Thymus (tissue), 11 donors: ENCODE data around the gene TBC1D1. TPM values are rescaled to one million over a fixed set of nuclear protein-coding genes. Genes with fewer than 3 reads are reported as not detected.

Experiments used
- DNase-seq, 9 donors: peaks; one replicate each; pipeline ENCODE4 v3.0.0-alpha.2; 2013; ENCODE audit warnings: low spot score in 9 of 9, low read depth in 6 of 9, missing footprints in 1 of 9
- H3K27ac ChIP-seq, 2 donors: one replicate each; pipeline ENCODE4 v1.5.1; 2013; ENCODE audit warnings: control low read depth in 1 of 2, low read depth in 1 of 2, low read length in 1 of 2, mild to moderate bottlenecking in 1 of 2, moderate library complexity in 1 of 2
- H3K27me3 ChIP-seq, 2 donors: one replicate each; pipeline ENCODE4 v1.5.1; 2013; ENCODE audit warnings: low read length in 1 of 2; ENCODE audit not compliant: control insufficient read depth in 2 of 2, insufficient read depth in 1 of 2
- H3K36me3 ChIP-seq, 2 donors: one replicate each; pipeline ENCODE4 v1.5.1; 2013; ENCODE audit warnings: low read length in 1 of 2, mild to moderate bottlenecking in 1 of 2, moderate library complexity in 1 of 2; ENCODE audit not compliant: control insufficient read depth in 2 of 2, insufficient read depth in 2 of 2
- H3K4me1 ChIP-seq, 2 donors: one replicate each; pipeline ENCODE4 v1.5.1; 2013; ENCODE audit warnings: low read length in 2 of 2; ENCODE audit not compliant: control insufficient read depth in 2 of 2, insufficient read depth in 2 of 2
- H3K4me3 ChIP-seq, 2 donors: one replicate each; pipeline ENCODE4 v1.5.1; 2013; ENCODE audit warnings: low read length in 2 of 2, control low read depth in 1 of 2, mild to moderate bottlenecking in 1 of 2
- H3K9me3 ChIP-seq, 2 donors: one replicate each; pipeline ENCODE4 v1.5.1; 2013; ENCODE audit warnings: low read length in 1 of 2, mild to moderate bottlenecking in 1 of 2; ENCODE audit not compliant: control insufficient read depth in 2 of 2, insufficient read depth in 1 of 2
- WGBS: extraction: QIAGEN DNeasy Blood & Tissue Kit; methylation state at CpG from one replicate; pipeline ENCODE4 v1.1.7; 2013; 5-methylcytosine and 5-hydroxymethylcytosine counted together
- polyA plus RNA-seq: library from polyadenylated mRNA; stranded (reverse); fragments of 200-250 nt; gene quantifications from one replicate; pipeline ENCODE4 v1.2.3, GENCODE V29; 2013
- total RNA-seq: library from RNA; stranded (reverse); fragments of 120-200 nt; gene quantifications from one replicate; pipeline ENCODE4 v1.2.4, GENCODE V29; 2013
- donor health status: healthy.

TBC1D1 gene
- total and polyA plus RNA-seq, 2 donors = 49.9 to 65.7 TPM

- WGBS = 98% methylated on average over 7 of the region's 7 CpGs
- H3K27ac ChIP-seq = no peak overlapping the region
- peaks cover 36 to 55% of the 10 kb centered on the region in 2 donors for H3K36me3 ChIP-seq
- no peaks in the 10 kb centered on the region for H3K27me3 ChIP-seq
- H3K4me1 ChIP-seq = peaks cover 26 to 50% of the 10 kb centered on the region in 2 donors
- no peaks in the 10 kb centered on the region for H3K9me3 ChIP-seq
- H3K4me3 ChIP-seq = no peak overlapping the region
- no peak for DNase-seq
These were observed 243.0 kb downstream of the TBC1D1 start for GRCh38 chr4:38133711-38134480.

DNA sequence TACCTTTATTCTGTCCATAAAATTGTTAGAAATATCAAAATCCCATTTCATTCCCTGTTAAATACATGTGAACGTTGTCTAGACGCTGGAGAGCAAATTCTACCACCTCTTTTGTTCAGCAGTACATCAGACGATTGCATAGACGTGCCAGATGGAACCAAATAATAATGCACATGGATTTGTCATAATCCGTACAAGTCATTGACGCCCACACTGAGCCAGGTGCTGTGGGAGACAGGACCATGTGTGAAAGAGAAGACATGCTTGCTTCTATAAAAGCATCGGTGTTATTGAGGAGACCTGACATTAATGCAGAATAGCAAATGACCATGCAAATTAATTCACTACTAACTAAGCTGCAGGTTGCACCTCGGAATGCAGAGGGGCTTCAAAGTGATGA lies 244.3 kb downstream of the TBC1D1 start:
- peaks cover 43 to 60% of the 10 kb centered on the region in 2 donors for H3K36me3 ChIP-seq
- H3K4me3 ChIP-seq = no peak overlapping the region
- WGBS = over 99% methylated on average over 8 of the region's 8 CpGs
- H3K27me3 ChIP-seq = no peaks in the 10 kb centered on the region
- DNase-seq = no peak
- no peaks in the 10 kb centered on the region for H3K9me3 ChIP-seq
- peaks cover 20 to 41% of the 10 kb centered on the region in 2 donors for H3K4me1 ChIP-seq
- H3K27ac ChIP-seq = no peak overlapping the region

DNA sequence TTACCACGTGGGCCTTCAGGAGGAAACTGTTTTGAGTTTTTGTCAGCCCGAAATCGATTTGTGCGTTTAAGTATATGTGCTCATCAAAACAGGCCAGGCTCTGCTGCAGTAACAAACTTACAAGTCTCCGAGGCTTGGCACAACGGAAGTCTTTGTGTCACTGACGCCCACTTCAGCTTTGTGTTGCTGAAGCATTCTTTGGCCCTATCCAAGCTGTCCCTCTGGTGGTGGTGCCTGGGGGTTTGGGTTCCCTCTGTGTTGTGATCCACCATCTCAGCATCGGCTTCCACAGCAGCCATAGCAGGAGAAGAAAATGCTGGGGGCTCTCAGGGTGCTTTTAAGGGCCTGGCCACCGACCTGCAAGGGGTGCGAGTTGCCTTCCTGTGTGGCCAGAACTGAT lies 245.7 kb downstream of the TBC1D1 start:
- Histone ChIP-seq H3K27ac (no peak overlapping the region), H3K36me3 (peaks cover 44 to 65% of the 10 kb centered on the region in 2 donors), H3K4me1 (peaks cover 7 to 27% of the 10 kb centered on the region in 2 donors), H3K4me3 (no peak overlapping the region), H3K9me3 (no peaks in the 10 kb centered on the region), H3K27me3 (no peaks in the 10 kb centered on the region)
- WGBS = 97% methylated on average over 10 of the region's 10 CpGs
- DNase-seq = no peak

- no peaks in the 10 kb centered on the region for H3K27me3 ChIP-seq
- peaks cover 4 to 23% of the 10 kb centered on the region in 2 donors for H3K4me1 ChIP-seq
- DNase-seq = no peak
- H3K36me3 ChIP-seq = peaks cover 44 to 68% of the 10 kb centered on the region in 2 donors
- H3K9me3 ChIP-seq = no peaks in the 10 kb centered on the region
- H3K4me3 ChIP-seq = no peak overlapping the region
- WGBS = 99% methylated on average over 17 of the region's 17 CpGs
- H3K27ac ChIP-seq = no peak overlapping the region
These were observed 246.2 kb downstream of the TBC1D1 start for GRCh38 chr4:38137080-38137479.

GRCh38 chr4:38138363-38138762 lies 247.5 kb downstream of the TBC1D1 start:
- peaks cover 0 to 12% of the 10 kb centered on the region in 2 donors for H3K4me1 ChIP-seq
- H3K36me3 ChIP-seq = peaks cover 40 to 66% of the 10 kb centered on the region in 2 donors
- DNase-seq = no peak
- no peaks in the 10 kb centered on the region for H3K9me3 ChIP-seq
- H3K27ac ChIP-seq = no peak overlapping the region
- no peak overlapping the region for H3K4me3 ChIP-seq
- WGBS = 72% methylated on average over 4 of the region's 4 CpGs
- H3K27me3 ChIP-seq = no peaks in the 10 kb centered on the region

GRCh38 chr4:38139187-38139586 lies 248.3 kb downstream of the TBC1D1 start:
- peaks cover 36 to 58% of the 10 kb centered on the region in 2 donors for H3K36me3 ChIP-seq

DNA sequence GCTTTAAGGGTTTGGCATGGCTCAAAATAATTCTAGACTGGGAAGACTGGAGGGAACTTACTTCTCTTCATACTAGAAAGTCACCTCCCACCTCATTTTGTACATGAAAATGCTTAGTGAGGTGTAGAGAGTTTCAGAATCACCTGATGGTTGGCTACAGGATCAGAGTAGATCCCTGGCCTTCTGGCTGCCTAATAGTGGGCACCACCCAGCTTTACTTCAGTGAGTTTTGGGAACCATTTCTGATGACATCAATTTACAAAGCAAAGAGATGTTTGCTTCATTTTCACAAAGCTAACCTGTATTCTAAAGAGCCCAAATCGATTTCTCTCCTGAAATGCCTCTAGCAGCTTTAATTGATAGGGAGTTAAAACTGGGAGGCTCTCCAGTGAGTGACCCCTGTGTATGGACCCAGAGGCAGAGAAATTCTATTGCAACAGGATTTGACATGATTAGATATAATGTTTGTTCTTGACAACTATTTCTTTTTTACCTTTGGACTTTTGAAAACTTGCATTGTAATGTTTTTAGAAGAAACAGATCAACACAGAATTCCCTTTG lies 249.8 kb downstream of the TBC1D1 start:
- no peak overlapping the region for H3K4me3 ChIP-seq
- peaks cover 0 to 9% of the 10 kb centered on the region in 2 donors for H3K4me1 ChIP-seq
- no peak overlapping the region for H3K27ac ChIP-seq
- H3K9me3 ChIP-seq = no peaks in the 10 kb centered on the region
- H3K27me3 ChIP-seq = no peaks in the 10 kb centered on the region
- DNase-seq = no peak
- H3K36me3 ChIP-seq = peaks cover 31 to 47% of the 10 kb centered on the region in 2 donors
- WGBS = 100% methylated on average over 1 of the region's 1 CpG

More at GRCh38 chr4:38139187-38139586, 248.3 kb downstream of the TBC1D1 start:
- H3K9me3 ChIP-seq = no peaks in the 10 kb centered on the region
- WGBS = 96% methylated on average over 4 of the region's 4 CpGs
- H3K27me3 ChIP-seq = no peaks in the 10 kb centered on the region
- DNase-seq = no peak
- no peak overlapping the region for H3K27ac ChIP-seq
- no peak overlapping the region for H3K4me3 ChIP-seq
- H3K4me1 ChIP-seq = peaks cover 0 to 9% of the 10 kb centered on the region in 2 donors

DNA sequence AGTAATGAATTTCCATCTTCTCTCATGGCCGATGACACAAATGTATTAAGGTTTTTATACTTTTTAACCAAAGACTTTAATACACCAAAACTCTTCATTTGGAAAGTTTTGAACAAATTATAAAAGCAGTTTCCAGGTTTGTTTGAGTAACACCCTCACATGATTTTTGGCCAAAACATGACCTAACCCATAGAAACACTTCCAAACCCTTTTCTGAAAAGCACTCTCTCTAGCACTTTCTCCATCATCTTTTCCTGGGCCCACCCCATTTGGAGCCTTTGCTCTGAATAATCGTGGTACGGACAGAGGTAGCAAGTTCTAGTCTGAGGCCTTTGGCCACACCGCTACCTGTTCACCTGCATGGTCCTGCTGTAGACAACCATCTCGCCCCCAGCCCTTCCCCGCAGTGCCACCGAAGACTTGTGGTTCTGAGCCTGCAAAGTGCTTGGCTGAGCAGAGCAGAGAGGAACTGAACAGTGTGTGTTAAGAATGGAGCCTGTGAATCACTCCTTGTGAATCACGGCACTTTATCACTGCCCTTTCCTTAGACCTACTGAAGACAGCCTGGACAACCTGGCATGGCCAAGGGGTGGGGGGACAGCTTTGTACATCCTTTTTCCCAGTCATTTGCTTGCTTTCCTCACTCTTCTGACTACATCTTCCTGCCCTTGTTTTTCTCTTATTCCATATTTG lies 251.1 kb downstream of the TBC1D1 start:
- Histone ChIP-seq H3K36me3 (peaks cover 26 to 39% of the 10 kb centered on the region in 2 donors), H3K9me3 (no peaks in the 10 kb centered on the region), H3K27me3 (no peaks in the 10 kb centered on the region), H3K4me3 (no peak overlapping the region), H3K4me1 (peaks cover 0 to 9% of the 10 kb centered on the region in 2 donors), H3K27ac (no peak overlapping the region)
- WGBS = 95% methylated on average over 8 of the region's 8 CpGs
- no peak for DNase-seq

- WGBS = 77% methylated on average over 1 of the region's 1 CpG
- Histone ChIP-seq H3K27ac (no peak overlapping the region), H3K9me3 (no peaks in the 10 kb centered on the region), H3K36me3 (peaks cover 12 to 22% of the 10 kb centered on the region in 2 donors), H3K4me1 (no peaks in the 10 kb centered on the region), H3K27me3 (no peaks in the 10 kb centered on the region), H3K4me3 (no peak overlapping the region)
- DNase-seq = no peak
These were observed 253.1 kb downstream of the TBC1D1 start for GRCh38 chr4:38144031-38144430.
